GM18526 (cell line): ENCODE measurements around the gene APOC1.

ENCODE experiments used
- POLR2A ChIP-seq: IDR thresholded peaks from 3 replicates; pipeline ENCODE4 v1.6.1; 2011; ENCODE audit not compliant: insufficient read length; ENCODE audit errors: extremely low read depth

Gene APOC1

DNA sequence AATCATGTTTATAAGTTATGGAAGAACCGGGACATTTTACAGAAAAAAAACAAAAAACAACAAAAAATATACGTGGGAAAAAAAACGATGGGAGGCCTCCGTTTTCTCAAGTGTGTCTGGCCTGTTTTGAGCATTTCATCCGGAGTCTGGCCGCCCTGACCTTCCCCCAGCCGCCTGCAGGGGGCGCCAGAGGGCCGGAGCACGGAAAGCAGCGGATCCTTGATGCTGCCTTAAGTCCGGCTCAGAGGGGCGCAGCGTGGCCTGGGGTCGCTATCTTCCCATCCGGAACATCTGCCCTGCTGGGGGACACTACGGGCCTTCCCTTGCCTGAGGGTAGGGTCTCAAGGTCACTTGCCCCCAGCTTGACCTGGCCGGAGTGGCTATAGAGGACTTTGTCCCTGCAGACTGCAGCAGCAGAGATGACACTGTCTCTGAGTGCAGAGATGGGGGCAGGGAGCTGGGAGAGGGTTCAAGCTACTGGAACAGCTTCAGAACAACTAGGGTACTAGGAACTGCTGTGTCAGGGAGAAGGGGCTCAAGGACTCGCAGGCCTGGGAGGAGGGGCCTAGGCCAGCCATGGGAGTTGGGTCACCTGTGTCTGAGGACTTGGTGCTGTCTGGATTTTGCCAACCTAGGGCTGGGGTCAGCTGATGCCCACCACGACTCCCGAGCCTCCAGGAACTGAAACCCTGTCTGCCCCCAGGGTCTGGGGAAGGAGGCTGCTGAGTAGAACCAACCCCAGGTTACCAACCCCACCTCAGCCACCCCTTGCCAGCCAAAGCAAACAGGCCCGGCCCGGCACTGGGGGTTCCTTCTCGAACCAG, 10.6 kb upstream of the APOC1 start:
- TF ChIP-seq POLR2A, result peak; percentile 6

- no peak for TF ChIP-seq POLR2A
Measured at GRCh38 chr19:44904426-44904994, 9.9 kb upstream of the APOC1 start.

DNA sequence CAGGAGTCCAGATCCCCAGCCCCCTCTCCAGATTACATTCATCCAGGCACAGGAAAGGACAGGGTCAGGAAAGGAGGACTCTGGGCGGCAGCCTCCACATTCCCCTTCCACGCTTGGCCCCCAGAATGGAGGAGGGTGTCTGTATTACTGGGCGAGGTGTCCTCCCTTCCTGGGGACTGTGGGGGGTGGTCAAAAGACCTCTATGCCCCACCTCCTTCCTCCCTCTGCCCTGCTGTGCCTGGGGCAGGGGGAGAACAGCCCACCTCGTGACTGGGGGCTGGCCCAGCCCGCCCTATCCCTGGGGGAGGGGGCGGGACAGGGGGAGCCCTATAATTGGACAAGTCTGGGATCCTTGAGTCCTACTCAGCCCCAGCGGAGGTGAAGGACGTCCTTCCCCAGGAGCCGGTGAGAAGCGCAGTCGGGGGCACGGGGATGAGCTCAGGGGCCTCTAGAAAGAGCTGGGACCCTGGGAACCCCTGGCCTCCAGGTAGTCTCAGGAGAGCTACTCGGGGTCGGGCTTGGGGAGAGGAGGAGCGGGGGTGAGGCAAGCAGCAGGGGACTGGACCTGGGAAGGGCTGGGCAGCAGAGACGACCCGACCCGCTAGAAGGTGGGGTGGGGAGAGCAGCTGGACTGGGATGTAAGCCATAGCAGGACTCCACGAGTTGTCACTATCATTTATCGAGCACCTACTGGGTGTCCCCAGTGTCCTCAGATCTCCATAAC, 8.8 kb upstream of the APOC1 start, which contains the start of gene APOE:
TSS of gene APOE (plus strand) at position 360 of the 724 bp plus-strand sequence. CDS start 829 bp downstream, outside the sequence.
- no peak for TF ChIP-seq POLR2A

DNA sequence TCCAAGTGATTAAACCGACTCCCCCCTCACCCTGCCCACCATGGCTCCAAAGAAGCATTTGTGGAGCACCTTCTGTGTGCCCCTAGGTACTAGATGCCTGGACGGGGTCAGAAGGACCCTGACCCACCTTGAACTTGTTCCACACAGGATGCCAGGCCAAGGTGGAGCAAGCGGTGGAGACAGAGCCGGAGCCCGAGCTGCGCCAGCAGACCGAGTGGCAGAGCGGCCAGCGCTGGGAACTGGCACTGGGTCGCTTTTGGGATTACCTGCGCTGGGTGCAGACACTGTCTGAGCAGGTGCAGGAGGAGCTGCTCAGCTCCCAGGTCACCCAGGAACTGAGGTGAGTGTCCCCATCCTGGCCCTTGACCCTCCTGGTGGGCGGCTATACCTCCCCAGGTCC, 6.8 kb upstream of the APOC1 start:
- TF ChIP-seq POLR2A, result no peak

- TF ChIP-seq POLR2A, result no peak
Measured at GRCh38 chr19:44908074-44908835, 6.2 kb upstream of the APOC1 start.

DNA sequence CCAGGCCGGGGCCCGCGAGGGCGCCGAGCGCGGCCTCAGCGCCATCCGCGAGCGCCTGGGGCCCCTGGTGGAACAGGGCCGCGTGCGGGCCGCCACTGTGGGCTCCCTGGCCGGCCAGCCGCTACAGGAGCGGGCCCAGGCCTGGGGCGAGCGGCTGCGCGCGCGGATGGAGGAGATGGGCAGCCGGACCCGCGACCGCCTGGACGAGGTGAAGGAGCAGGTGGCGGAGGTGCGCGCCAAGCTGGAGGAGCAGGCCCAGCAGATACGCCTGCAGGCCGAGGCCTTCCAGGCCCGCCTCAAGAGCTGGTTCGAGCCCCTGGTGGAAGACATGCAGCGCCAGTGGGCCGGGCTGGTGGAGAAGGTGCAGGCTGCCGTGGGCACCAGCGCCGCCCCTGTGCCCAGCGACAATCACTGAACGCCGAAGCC, 5.6 kb upstream of the APOC1 start:
- TF ChIP-seq POLR2A, result no peak

DNA sequence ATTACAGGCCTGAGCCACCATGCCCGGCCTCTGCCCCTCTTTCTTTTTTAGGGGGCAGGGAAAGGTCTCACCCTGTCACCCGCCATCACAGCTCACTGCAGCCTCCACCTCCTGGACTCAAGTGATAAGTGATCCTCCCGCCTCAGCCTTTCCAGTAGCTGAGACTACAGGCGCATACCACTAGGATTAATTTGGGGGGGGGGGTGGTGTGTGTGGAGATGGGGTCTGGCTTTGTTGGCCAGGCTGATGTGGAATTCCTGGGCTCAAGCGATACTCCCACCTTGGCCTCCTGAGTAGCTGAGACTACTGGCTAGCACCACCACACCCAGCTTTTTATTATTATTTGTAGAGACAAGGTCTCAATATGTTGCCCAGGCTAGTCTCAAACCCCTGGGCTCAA, 4.6 kb upstream of the APOC1 start:
- no peak for TF ChIP-seq POLR2A

DNA sequence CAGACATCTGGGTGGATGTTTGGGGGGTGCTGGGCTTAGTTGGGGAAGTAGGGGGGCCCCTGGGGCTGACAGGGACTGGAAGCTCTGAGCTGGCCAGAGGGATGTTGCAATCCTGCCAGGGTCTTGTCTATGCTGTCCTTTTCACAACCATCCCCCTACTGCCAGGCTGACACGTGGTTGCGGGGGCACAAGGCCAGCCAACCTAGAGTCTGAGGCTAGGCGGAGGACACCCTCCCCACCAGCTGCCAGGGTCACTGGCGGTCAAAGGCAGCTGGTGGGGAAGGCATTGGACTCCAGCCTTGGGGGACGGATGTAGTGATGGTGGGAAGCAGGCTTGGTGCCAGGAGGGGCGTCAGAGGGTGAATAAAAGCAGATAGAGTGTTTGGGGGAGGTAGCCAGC, 1.6 kb upstream of the APOC1 start:
- no peak for TF ChIP-seq POLR2A

- TF ChIP-seq POLR2A, result no peak
Measured at GRCh38 chr19:44924243-44924725, 9.9 kb downstream of the APOC1 start.

- TF ChIP-seq POLR2A, result no peak
Measured at GRCh38 chr19:44925114-44925891, 10.9 kb downstream of the APOC1 start.

DNA sequence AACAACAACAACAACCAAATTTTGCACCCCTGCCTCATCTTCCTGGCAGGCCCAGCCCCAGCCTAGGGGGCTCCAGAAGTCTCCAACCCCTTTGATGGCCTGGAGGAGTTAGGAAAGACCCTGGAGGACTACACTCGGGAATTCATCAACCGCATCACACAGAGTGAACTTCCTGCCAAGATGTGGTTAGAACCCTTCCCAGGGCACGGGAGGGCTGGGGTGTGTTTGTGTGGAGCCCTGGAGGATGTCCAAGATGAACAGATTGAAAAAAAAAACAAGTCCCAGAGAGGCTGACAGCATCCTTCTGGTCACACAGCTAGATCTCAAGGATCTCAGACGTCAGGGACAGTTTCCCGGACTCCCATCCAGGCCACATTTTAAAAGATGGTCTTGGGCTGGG, 13.3 kb downstream of the APOC1 start:
- TF ChIP-seq POLR2A, result no peak

- TF ChIP-seq POLR2A, result no peak
Measured at GRCh38 chr19:44930088-44930487, 15.7 kb downstream of the APOC1 start.

GRCh38 chr19:44931541-44931940, 17.1 kb downstream of the APOC1 start:
- no peak for TF ChIP-seq POLR2A

DNA sequence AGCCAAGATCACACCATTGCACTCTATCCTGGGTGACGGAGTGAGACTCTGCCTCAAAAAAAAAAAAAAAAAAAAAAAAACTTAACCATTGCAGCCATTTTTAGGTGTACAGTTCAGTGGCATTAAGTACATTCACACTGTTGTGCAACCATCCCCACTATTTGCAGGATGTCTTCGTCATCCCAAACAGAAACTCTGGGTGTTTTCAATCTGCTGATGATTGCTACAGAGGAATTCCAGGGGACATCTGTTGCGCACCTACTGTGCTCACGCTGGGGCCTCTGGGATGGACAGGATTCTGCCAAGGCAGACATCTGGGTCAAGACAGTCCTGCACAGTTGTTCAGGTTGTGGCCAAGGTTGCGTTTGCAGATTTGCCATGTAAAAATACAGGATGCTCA, 25.3 kb downstream of the APOC1 start:
- TF ChIP-seq POLR2A, result no peak
